HK-2 (cell line): ENCODE measurements around the gene SMG1.
"Not testable (repeated sequence)": the region's sequence is repeated elsewhere in the genome, so short reads cannot be mapped to it uniquely, and the experiment has no call there.

Experiments
- DNase-seq: peaks from one replicate; pipeline ENCODE4 v3.0.0-alpha.2; 2018; ENCODE audit not compliant: unreplicated experiment

Gene SMG1

GRCh38 chr16:18800293-18800692 lies 125.9 kb downstream of the SMG1 start:
- no peak for DNase-seq

GRCh38 chr16:18799500-18799899 lies 126.7 kb downstream of the SMG1 start:
- no peak for DNase-seq

- no peak for DNase-seq
Measured at GRCh38 chr16:18797746-18798145, 128.5 kb downstream of the SMG1 start.

GRCh38 chr16:18796377-18796776 lies 129.8 kb downstream of the SMG1 start:
- no peak for DNase-seq

- no peak for DNase-seq
Measured at GRCh38 chr16:18792836-18793433, 133.3 kb downstream of the SMG1 start.

GRCh38 chr16:18789850-18790706 lies 136.1 kb downstream of the SMG1 start, which contains the start of gene RPS15A:
Gene RPS15A (minus strand): TSS chr16:18790334. CDS start chr16:18789113, 1,221 bp downstream.
- DNase-seq = peak; percentile 84

GRCh38 chr16:18789515-18789849 lies 136.7 kb downstream of the SMG1 start:
- no peak for DNase-seq

- DNase-seq = no peak
Measured at GRCh38 chr16:18788828-18789514, 137.2 kb downstream of the SMG1 start.

- no peak for DNase-seq
Measured at GRCh38 chr16:18784917-18785623, 141.1 kb downstream of the SMG1 start.

- DNase-seq = no peak
Measured at GRCh38 chr16:18783430-18784341, 142.5 kb downstream of the SMG1 start.

- no peak for DNase-seq
Measured at GRCh38 chr16:18782697-18783429, 143.3 kb downstream of the SMG1 start.

GRCh38 chr16:18781232-18781631 lies 145.0 kb downstream of the SMG1 start:
- not testable (repeated sequence) for DNase-seq

- DNase-seq = not testable (repeated sequence)
Measured at GRCh38 chr16:18780460-18781026, 145.7 kb downstream of the SMG1 start.

- not testable (repeated sequence) for DNase-seq
Measured at GRCh38 chr16:18777664-18778063, 148.5 kb downstream of the SMG1 start.

GRCh38 chr16:18776334-18776733 lies 149.9 kb downstream of the SMG1 start:
- DNase-seq = not testable (repeated sequence)

- DNase-seq = not testable (repeated sequence)
Measured at GRCh38 chr16:18774651-18775050, 151.6 kb downstream of the SMG1 start.

GRCh38 chr16:18772171-18772570 lies 154.0 kb downstream of the SMG1 start:
- DNase-seq = not testable (repeated sequence)

GRCh38 chr16:18770336-18770962 lies 155.8 kb downstream of the SMG1 start:
- not testable (repeated sequence) for DNase-seq

- not testable (repeated sequence) for DNase-seq
Measured at GRCh38 chr16:18767217-18767616, 159.0 kb downstream of the SMG1 start.
